Measurements from ENCODE around the gene PFDN4. TPM values are rescaled to one million over a fixed set of nuclear protein-coding genes. Genes with fewer than 3 reads are reported as not detected.

PFDN4 gene
- total RNA-seq, 1 experiment from 2014 or later, result 90.1 TPM

DNA sequence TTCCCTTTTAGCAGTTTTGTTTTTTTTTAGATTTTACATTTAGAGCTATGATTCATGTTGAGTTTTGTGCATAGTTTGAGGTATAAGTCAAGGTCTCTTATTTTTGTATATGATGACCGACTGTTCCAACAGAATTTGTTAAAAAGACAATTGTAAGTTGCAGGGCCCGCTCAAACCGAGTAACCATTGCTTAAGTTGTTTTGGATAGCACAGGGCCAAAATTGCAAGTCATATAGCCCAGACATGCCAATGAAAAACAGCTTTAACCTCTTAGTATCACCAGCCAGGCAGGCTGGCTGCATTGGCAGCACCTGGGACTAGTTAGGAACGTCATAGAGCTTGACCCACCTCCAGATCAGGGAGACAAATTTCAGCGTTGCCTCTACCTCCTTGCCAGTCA is 47.3 kb downstream of the PFDN4 start:
- TF ChIP-seq, protein P1, sequence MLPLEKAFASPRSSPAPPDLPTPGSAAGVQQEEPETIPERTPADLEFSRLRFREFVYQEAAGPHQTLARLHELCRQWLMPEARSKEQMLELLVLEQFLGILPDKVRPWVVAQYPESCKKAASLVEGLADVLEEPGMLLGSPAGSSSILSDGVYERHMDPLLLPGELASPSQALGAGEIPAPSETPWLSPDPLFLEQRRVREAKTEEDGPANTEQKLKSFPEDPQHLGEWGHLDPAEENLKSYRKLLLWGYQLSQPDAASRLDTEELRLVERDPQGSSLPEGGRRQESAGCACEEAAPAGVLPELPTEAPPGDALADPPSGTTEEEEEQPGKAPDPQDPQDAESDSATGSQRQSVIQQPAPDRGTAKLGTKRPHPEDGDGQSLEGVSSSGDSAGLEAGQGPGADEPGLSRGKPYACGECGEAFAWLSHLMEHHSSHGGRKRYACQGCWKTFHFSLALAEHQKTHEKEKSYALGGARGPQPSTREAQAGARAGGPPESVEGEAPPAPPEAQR (CRISPR knock-in tag; IDR thresholded peaks at IDR 0.05), result no peak
- no peak for TF ChIP-seq ATF3 (CRISPR knock-in tag; conservative IDR thresholded peaks at IDR 0.05)
- no peak for TF ChIP-seq IRF2 (CRISPR knock-in tag; IDR thresholded peaks at IDR 0.05; ENCODE audit: borderline replicate concordance, low read depth)
- no peak for TF ChIP-seq ZNF263 (CRISPR knock-in tag; IDR thresholded peaks at IDR 0.05; ENCODE audit: low read depth)
- ATAC-seq, result no peak
- H3K27me3 Mint-ChIP-seq (ENCODE audit: low read depth), result no peaks in the 10 kb centered on the region
- POLR2A ChIA-PET, result no interaction called here
- DNase-seq (ENCODE audit: low spot score), result no peak
- no peak overlapping the region for H3K27ac Mint-ChIP-seq
- H3K36me3 Mint-ChIP-seq, result peaks cover 5% of the 10 kb centered on the region
- H3K4me1 Mint-ChIP-seq, result peaks cover 8% of the 10 kb centered on the region
- peaks cover 9% of the 10 kb centered on the region for H3K9me3 Mint-ChIP-seq
- CTCF ChIA-PET, result no interaction called here
- no peak overlapping the region for H3K4me3 Mint-ChIP-seq

- H3K4me1 Mint-ChIP-seq, result peaks cover 8% of the 10 kb centered on the region
- ChIA-PET POLR2A (no interaction called here), CTCF (no interaction called here)
- DNase-seq (ENCODE audit: low spot score), result no peak
- no peak for ATAC-seq
- H3K36me3 Mint-ChIP-seq, result no peaks in the 10 kb centered on the region
- H3K27me3 Mint-ChIP-seq (ENCODE audit: low read depth), result no peaks in the 10 kb centered on the region
- H3K27ac Mint-ChIP-seq, result no peak overlapping the region
- no peak overlapping the region for H3K4me3 Mint-ChIP-seq
- peaks cover 4% of the 10 kb centered on the region for H3K9me3 Mint-ChIP-seq
- TF ChIP-seq, protein P2, sequence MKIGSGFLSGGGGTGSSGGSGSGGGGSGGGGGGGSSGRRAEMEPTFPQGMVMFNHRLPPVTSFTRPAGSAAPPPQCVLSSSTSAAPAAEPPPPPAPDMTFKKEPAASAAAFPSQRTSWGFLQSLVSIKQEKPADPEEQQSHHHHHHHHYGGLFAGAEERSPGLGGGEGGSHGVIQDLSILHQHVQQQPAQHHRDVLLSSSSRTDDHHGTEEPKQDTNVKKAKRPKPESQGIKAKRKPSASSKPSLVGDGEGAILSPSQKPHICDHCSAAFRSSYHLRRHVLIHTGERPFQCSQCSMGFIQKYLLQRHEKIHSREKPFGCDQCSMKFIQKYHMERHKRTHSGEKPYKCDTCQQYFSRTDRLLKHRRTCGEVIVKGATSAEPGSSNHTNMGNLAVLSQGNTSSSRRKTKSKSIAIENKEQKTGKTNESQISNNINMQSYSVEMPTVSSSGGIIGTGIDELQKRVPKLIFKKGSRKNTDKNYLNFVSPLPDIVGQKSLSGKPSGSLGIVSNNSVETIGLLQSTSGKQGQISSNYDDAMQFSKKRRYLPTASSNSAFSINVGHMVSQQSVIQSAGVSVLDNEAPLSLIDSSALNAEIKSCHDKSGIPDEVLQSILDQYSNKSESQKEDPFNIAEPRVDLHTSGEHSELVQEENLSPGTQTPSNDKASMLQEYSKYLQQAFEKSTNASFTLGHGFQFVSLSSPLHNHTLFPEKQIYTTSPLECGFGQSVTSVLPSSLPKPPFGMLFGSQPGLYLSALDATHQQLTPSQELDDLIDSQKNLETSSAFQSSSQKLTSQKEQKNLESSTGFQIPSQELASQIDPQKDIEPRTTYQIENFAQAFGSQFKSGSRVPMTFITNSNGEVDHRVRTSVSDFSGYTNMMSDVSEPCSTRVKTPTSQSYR (CRISPR knock-in tag; IDR thresholded peaks at IDR 0.05), result no peak
- TF ChIP-seq ZNF232 (CRISPR knock-in tag; IDR thresholded peaks at IDR 0.05), result no peak
- no peak for TF ChIP-seq TEAD1 (CRISPR knock-in tag; IDR thresholded peaks at IDR 0.05)
- TF ChIP-seq HMGA2 (CRISPR knock-in tag; IDR thresholded peaks at IDR 0.05), result no peak
- no peak for TF ChIP-seq OVOL2 (CRISPR knock-in tag; IDR thresholded peaks at IDR 0.05; ENCODE audit: borderline replicate concordance)
- no peak for TF ChIP-seq E2F4 (CRISPR knock-in tag; IDR thresholded peaks at IDR 0.05; ENCODE audit: borderline replicate concordance, low read depth)
- no peak for TF ChIP-seq ELF4 (CRISPR knock-in tag; IDR thresholded peaks at IDR 0.05; ENCODE audit: low read depth)
- TF ChIP-seq ZNF219 (CRISPR knock-in tag; IDR thresholded peaks at IDR 0.05; ENCODE audit: borderline replicate concordance), result no peak
- no peak for TF ChIP-seq NFE2L1 (CRISPR knock-in tag; IDR thresholded peaks at IDR 0.05)
- TF ChIP-seq, protein P3, sequence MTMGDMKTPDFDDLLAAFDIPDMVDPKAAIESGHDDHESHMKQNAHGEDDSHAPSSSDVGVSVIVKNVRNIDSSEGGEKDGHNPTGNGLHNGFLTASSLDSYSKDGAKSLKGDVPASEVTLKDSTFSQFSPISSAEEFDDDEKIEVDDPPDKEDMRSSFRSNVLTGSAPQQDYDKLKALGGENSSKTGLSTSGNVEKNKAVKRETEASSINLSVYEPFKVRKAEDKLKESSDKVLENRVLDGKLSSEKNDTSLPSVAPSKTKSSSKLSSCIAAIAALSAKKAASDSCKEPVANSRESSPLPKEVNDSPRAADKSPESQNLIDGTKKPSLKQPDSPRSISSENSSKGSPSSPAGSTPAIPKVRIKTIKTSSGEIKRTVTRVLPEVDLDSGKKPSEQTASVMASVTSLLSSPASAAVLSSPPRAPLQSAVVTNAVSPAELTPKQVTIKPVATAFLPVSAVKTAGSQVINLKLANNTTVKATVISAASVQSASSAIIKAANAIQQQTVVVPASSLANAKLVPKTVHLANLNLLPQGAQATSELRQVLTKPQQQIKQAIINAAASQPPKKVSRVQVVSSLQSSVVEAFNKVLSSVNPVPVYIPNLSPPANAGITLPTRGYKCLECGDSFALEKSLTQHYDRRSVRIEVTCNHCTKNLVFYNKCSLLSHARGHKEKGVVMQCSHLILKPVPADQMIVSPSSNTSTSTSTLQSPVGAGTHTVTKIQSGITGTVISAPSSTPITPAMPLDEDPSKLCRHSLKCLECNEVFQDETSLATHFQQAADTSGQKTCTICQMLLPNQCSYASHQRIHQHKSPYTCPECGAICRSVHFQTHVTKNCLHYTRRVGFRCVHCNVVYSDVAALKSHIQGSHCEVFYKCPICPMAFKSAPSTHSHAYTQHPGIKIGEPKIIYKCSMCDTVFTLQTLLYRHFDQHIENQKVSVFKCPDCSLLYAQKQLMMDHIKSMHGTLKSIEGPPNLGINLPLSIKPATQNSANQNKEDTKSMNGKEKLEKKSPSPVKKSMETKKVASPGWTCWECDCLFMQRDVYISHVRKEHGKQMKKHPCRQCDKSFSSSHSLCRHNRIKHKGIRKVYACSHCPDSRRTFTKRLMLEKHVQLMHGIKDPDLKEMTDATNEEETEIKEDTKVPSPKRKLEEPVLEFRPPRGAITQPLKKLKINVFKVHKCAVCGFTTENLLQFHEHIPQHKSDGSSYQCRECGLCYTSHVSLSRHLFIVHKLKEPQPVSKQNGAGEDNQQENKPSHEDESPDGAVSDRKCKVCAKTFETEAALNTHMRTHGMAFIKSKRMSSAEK (CRISPR knock-in tag; IDR thresholded peaks at IDR 0.05; ENCODE audit: borderline replicate concordance), result no peak
- no peak for TF ChIP-seq TCF7 (CRISPR knock-in tag; IDR thresholded peaks at IDR 0.05; ENCODE audit: low read depth)
- TF ChIP-seq, protein P4, sequence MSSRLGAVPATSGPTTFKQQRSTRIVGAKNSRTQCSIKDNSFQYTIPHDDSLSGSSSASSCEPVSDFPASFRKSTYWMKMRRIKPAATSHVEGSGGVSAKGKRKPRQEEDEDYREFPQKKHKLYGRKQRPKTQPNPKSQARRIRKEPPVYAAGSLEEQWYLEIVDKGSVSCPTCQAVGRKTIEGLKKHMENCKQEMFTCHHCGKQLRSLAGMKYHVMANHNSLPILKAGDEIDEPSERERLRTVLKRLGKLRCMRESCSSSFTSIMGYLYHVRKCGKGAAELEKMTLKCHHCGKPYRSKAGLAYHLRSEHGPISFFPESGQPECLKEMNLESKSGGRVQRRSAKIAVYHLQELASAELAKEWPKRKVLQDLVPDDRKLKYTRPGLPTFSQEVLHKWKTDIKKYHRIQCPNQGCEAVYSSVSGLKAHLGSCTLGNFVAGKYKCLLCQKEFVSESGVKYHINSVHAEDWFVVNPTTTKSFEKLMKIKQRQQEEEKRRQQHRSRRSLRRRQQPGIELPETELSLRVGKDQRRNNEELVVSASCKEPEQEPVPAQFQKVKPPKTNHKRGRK (CRISPR knock-in tag; IDR thresholded peaks at IDR 0.05; ENCODE audit: borderline replicate concordance), result no peak
- TF ChIP-seq HMGXB4 (CRISPR knock-in tag; IDR thresholded peaks at IDR 0.05), result no peak
- TF ChIP-seq GTF2I (CRISPR knock-in tag; conservative IDR thresholded peaks at IDR 0.05), result no peak
- no peak for TF ChIP-seq TEAD4 (CRISPR knock-in tag; IDR thresholded peaks at IDR 0.05)
- no peak for TF ChIP-seq SMAD4 (CRISPR knock-in tag; IDR thresholded peaks at IDR 0.05)
- TF ChIP-seq, protein P5, sequence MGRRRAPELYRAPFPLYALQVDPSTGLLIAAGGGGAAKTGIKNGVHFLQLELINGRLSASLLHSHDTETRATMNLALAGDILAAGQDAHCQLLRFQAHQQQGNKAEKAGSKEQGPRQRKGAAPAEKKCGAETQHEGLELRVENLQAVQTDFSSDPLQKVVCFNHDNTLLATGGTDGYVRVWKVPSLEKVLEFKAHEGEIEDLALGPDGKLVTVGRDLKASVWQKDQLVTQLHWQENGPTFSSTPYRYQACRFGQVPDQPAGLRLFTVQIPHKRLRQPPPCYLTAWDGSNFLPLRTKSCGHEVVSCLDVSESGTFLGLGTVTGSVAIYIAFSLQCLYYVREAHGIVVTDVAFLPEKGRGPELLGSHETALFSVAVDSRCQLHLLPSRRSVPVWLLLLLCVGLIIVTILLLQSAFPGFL (CRISPR knock-in tag; IDR thresholded peaks at IDR 0.05; ENCODE audit: borderline replicate concordance), result no peak
Measured at GRCh38 chr20:54256202-54256601, 48.3 kb downstream of the PFDN4 start.

All from WTC11 (cell line).